Measurements from ENCODE around the gene CASP5.
"Not testable (repeated sequence)": the region's sequence is repeated elsewhere in the genome, so short reads cannot be mapped to it uniquely, and the experiment has no call there.

Gene CASP5

DNA sequence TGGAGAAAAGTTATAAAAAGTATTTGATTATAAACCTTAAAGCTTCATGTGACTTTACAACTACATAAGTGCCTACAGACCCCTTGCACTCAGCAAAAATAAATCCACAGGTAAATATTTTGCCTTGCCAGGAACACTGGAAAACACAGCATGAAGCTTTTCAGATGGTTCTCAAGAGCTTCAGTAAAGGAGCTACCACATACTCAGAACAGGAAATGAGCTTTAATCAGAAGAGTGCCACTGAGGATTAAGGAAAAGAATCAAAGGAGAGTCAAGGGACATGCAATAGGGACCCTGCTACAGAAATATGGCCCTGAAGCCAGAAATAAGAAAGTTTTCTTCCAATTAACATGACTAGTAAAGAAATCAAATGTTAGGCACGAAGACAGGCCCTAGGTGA lies 10.8 kb upstream of the CASP5 start:
- no peak for DNase-seq (ENCODE audit: low read depth)

DNA sequence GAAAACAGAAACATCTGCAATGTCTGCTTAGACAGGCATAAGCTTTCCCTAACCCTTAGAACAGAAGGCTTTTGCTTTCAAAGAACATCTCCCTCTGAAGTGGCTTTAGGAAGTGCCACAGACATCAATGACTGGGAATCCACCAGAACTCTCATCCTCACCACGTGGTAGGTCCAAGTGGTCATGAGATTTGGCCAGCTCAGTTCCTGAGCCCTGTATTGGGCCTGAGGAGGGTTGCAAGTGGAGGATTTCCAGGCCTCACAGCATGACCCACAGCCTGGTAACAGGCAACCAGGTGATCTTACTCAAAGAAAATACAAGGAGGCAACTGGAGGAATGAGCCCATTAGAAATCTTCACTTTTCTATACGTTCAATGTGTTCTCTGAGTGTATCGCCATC lies 10.4 kb upstream of the CASP5 start:
- DNase-seq (ENCODE audit: low read depth), result no peak

DNA sequence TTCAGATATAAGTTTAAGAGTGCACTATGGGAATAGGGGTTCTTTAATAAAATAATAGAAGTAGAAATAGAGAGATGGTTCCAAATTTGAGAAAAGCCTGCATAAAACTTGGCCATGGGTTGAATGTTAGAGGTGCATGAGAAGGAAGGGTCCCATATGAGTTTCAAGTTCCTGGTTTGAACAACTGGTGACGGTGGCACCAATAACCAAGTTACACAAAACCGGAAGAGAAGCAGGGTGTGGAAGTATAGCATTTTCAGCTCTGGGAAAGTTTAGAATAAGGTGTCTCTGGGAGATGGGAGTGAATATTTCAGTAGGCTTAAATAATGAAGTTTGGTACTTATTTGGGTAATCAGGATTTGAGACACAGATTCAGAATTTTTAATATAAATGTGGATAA lies 9.5 kb upstream of the CASP5 start:
- DNase-seq (ENCODE audit: low read depth), result no peak

DNA sequence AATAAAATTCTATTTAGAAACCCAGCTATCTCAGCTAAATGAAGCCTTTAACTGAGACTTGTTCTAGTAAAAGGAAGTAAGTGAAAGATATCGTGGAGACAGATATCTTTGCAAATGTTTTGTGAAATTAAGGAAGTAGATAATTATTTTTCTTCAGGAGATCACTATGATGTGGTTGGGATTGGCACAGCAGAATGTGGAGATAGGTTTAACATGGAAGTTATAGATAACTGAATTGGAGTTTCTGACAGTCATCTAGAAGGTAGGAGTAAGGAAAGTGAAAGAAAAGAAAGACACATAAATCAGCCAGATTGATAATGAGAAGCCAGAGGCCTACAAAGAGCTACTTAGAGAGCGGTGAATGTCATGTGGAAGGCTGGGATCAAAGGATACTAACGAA lies 4.7 kb upstream of the CASP5 start:
- DNase-seq (ENCODE audit: low read depth), result no peak

DNA sequence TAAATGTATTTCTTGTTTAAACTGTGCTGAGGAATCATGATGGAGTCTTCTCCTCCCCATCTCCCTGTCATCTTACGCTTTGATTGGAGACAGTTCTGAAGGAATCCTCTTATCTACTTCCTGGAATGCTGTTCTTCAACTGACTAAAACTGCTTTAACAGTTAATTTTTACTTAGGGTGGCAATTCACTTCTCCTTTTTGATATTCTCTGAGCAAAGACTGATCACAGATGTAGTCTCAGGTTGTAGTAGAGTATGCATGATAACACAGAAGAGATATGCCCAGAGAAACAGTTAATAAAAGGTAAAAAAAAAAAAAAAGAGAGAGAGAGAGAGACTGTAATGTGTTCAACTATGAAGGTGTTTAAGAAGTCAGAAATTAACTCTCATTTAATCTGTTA lies 1.4 kb upstream of the CASP5 start:
- no peak for DNase-seq (ENCODE audit: low read depth)

DNA sequence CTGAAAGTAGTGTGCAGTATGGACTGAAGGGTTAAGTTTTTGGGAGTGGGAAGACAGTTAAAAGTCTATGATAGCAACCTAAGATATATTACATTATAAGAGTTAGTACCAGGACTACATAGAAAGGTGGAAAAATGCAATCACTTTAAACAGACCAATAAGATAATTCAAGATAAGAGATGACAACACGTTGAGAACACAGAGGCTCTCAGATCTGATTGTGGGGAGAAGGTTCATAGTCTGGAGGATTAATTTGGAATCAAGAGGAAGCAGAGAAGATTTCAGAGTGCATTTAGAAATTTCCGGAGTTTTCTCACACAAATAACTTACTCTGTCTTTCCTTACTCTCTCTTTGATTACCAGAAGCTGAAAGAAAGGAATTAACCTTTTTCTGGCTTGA lies 441 bp downstream of the CASP5 start:
- no peak for DNase-seq (ENCODE audit: low read depth)

DNA sequence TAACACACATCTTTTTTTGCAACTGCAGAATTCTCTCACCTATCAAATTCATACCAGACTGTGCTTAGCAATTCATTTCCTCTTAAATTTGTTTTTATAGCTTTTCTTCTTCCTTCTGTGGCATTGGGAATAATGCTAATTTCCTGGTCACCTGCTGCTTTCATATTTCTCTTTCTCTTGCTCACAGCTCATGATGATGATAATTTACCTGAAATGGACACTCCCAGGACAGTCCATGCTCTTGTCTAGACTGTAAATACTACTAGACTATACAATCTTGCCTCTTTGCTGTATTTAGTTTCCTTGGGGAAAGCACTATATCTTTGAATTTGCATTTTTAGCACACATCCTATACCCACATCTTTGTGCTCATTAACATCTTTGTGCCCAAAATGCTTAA lies 15.5 kb downstream of the CASP5 start:
- DNase-seq (ENCODE audit: low read depth), result no peak

DNA sequence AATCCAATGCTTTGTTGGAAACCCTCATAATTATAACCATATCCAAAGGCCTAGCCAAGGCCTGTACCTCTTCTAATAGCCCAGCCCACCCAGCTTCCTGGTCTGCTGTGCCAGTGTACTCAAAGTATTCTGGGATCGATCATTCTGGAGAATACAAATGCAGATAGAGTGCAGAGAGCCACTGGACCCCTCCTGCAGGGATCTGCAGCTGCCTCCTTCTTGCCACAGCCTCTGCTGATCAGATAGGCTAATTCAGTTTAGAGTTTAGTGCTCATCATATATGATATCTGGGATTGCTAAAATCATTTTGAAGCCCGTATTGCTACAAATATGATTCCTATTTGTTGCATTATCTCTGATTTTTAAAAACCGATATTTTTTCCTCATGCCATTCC lies 17.5 kb downstream of the CASP5 start:
- DNase-seq (ENCODE audit: low read depth), result no peak

DNA sequence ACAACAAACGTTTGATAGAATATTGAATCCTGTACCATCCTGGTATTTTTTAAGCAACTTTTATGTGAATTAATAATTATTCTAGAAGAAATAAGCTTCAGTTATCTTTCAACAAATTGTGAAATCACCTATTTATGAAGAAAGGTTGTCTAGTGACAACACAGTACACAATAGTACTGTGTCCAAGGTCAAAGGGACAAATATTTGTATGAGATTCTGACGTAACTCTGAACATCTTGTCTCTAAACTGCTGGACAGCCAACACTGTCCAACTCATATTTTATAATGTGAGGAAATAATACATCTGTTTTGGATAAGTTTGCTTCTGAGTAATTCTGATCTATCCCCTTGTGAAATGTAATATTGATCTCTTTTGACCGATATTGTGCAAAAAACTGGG lies 18.9 kb downstream of the CASP5 start:
- no peak for DNase-seq (ENCODE audit: low read depth)

DNA sequence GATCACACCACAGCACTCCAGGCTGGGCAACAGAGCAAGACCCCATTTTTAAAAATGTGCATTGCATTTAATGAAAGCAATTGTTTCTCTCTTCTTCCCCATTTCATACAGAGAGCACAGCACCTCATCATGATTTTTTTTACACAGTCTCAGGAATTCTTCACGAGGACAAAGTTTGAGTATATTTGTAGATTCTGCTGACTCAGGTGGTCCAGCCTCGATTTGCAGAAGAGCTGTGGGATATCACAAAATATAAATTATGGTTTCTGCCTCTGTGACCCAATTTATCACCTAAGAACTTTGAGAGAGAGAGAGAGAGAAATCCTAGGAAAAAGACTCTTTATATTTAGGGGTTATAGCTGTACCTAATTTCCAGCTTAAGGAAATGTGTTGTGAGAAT lies 19.8 kb downstream of the CASP5 start:
- DNase-seq (ENCODE audit: low read depth), result no peak

DNA sequence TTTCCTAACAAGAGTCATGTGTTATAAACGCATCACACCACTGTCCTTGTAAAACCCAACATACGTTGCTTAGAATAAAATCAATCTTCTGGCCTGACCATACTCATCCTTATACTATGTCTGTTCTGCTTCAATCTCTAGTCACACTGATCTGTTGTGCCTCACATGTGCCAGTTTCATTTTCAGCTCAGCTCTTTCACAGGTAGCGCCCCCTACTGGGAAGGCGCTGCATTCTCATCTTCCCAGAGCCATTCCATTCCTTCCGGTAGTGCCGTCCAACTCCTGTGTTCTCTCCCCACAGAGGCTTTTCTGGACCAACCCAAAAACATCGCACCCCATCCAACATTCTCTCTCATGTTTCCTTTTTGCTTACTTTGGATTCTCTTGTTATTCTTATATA lies 22.2 kb downstream of the CASP5 start:
- DNase-seq (ENCODE audit: low read depth), result no peak

DNA sequence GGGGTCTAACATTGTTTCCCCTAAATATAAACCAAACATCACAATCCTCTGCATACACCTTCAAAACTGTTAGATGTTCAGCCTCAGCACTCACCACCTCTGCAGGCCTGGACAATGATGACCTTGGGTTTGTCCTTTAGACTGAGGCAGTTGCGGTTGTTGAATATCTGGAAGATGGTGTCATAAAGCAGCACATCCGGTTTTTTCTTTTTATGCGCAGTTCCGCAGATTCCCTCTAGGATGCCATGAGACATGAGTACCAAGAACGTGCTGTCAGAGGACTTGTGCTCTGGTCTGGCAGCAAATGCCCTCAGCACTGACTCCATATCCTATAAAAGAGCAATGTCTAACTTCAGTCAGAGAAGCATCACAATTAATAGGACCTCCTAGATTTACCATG lies 22.8 kb downstream of the CASP5 start:
- no peak for DNase-seq (ENCODE audit: low read depth)

DNA sequence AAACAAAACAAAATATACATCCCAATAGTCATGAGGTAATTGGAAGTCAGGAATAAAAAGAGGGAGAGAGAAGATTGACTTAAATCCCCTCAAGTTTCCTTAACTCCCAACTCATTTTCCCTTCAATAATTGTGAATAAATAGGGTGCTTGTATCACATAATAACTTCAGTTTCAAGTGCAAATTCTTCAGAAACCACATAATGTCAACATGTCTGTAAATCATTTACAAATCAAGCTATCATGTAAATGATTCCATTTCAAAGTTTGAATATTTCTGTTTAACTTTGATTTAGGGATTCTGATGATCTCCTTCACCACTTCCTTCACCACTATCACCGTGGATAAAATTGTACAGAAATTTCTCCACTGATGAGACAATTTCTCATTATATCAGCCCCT lies 23.2 kb downstream of the CASP5 start:
- no peak for DNase-seq (ENCODE audit: low read depth)

DNA sequence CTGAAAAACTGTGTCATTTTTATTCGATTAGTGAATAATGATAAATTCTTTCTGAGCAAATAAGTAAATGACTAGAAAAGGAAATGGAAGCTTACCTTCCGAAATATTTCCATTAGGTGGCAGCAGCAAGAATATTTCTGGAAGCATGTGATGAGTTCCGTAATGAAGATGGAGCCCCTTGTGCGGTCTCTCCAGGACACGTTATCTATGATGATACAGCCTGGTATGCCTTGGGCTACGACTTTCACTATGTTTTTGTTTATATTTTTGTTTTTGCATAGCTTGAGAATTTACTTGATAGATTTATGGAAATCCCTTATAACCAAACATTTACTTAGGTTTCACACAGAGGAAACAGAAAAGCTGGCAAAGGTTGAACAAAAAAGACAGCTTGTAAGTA lies 25.7 kb downstream of the CASP5 start:
- DNase-seq (ENCODE audit: low read depth), result no peak

DNA sequence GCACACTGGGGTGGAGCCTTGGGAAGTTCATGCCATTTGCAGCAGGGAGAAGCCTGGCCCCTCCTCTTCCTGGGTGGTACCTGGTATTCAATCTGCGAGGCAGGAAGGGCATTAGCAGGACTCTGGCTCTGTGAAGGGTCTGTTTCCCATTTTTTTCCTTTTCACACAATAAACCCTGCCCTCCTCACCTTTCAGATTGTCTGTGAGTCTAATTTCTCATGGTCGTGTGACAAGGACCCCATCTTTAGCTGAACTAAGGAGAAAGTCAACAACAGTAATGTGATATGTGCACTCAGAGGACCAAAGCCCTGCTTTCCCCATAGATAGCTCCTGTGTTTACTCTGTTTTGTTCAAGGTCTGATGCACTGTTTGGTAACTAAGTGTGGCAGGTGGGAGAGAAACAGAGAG lies 28.0 kb downstream of the CASP5 start:
- DNase-seq (ENCODE audit: low read depth), result no peak

DNA sequence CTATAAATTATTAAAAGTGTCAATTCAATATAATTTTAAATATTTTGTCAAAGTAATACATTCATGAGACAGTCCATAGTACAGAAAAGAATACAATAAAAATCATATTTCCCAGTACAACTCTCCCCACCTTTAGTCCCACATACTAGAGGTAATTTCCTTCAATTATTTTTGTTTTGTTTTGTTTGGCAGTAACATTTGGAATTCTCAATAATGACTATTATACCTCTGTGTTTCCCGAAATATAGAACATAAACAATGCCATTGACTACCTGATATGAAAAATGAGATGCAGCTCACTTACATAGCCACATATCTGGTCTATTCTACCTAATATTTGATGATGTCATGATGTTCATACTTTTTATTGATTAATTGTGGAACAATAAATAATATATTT lies 30.2 kb downstream of the CASP5 start:
- DNase-seq (ENCODE audit: low read depth), result no peak

DNA sequence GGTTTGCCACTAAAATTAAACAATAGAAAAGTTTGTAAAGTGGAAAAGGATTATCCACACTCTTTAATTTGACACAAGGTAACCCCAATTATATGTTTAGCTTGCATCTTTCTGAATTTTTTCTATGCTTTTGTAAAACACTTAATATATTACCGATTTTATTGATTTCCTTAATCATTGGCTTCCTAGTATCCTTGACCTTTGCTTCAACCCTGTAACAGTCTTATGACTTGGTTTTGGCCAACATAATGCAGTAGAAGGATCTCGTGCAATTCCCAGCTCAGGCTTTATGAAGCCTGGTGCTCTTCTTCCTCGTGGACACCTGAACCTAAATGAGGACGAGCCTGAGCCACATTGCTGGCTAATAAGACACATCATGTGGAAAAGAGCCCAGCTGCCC lies 31.0 kb downstream of the CASP5 start:
- DNase-seq (ENCODE audit: low read depth), result no peak

DNA sequence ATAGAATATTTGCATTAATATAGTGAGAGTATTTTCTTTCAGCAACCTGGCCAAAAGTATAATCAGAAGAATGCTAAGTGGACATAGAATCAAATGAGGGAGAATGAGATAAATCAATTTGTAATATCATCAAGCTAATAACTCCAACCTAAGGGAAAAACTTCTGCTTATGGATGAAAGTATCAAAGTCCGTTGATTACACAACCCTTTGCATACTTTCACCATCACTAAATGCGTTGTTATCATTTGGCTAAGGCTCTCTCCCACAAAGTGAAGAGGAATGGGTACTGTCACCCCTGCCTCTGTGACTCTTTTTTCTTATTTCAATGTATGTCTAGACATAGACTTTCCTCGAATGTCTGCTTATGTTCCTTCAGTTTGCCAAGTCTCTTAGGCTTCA lies 38.2 kb downstream of the CASP5 start:
- DNase-seq (ENCODE audit: low read depth), result no peak

DNA sequence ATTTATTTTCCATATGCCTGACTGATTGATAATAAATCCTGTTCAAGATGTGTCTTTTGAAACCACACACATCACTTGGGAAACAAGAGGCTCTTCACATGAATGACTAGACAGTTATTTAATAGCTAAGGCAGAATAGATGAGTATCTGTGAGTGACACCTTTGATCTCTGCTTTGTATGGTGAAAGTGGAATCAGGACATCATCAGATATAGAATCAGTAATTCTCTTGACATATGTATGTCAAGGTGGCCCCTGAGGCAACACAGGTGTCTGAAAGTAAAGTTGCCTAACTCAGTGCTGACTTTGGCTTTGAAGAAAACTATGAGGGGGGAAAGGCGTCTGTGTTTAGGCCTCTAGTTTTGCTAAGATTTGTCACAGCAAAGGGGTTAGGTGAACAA lies 43.1 kb downstream of the CASP5 start:
- DNase-seq (ENCODE audit: low read depth), result no peak

DNA sequence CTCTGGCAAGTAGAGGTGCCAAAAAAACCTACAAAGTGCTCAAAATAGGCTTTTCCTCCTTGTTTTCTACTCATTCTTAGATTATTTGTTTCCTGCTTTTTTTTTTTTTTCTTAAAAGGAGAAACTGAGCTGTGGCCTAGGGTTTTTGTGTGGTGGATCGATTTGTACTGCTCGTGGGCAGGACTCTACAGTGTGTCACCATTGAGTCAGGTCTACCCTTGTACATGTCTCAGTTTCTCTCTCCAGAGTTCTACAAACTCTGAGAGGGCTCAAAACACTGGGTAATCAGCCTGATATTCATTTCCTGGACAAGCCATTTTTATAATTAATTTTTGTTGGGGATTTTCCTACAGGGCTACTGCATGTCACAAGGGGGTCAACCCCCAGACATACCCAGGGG lies 49.4 kb downstream of the CASP5 start:
- no peak for DNase-seq (ENCODE audit: low read depth)

DNA sequence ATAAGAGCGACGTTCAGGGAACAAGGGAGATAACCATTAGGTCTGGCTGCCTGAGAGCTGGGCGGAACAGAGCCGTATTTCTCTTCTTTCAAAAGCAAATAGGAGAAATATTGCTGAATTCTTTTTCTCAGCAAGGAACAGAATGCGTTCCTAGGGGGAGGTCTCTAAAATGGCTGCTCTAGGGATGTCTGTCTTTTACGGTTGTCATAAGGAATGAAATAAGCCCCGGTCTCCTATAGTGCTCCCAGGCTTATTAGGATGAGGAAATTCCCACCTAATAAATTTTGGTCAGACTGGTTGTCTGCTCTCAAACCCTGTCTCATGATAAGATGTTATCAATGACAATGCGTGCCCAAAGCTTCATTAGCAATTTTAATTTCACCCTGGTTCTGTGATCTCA lies 50.0 kb downstream of the CASP5 start:
- DNase-seq (ENCODE audit: low read depth), result not testable (repeated sequence)

DNA sequence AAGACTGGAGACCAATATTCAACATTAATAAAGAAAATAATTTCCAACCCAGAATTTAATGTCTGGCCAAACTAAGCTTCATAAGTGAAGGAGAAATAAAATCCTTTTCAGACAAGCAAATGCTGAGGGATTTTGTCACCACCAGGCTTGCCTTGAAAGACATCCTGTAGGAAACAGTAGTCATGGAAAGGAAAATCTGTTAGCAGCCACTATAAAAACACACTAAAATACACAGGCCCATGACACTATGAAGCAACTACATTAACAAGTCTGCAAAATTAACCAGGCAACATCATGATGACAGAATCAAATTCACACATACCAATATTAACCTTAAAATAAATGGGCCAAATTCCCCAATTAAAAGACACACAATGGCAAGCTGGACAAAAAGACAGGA lies 52.2 kb downstream of the CASP5 start:
- no peak for DNase-seq (ENCODE audit: low read depth)

DNA sequence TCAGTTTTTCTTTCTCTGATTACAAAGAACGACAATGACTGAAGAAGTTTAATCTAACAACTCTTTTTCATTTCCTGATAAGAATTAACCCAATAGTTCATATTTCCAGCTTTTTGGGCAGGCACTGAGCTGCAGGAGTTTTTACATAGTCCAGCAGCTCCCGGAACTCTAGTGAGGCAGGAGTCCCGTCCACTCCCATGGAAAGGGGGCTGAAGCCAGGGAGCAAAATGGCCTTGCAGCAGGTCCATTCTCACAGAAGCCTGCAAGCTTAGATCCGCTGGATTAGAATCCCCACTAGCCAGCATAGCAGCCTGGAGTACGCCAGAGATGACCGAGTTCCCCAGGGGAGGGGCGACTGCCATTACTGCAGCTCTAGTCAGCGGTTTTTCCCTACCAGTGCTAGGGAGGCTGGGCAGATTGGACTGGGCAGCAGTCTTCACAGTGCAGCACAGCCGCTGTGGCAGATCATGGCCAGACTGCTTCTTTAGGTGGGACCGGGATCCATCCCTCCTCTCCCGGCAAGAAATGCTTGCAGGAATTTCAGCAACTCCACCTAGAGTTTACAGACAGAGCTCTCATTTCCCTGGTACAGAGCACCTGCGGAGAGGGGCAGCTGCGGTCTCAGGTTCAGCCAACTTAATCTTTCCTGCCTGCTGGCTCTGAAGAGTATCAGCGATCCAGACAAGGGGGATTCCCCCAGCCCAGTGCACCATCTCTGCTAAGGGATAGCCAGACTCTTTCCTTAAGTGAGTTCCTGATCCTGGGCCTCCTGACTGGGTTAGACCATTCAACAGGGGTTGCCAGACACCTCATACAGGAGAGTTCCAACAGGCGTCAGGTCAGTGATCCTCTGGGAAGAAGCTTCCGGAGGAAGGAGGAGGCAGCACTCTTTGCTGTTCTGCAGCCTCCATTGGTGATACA lies 53.9 kb downstream of the CASP5 start:
- DNase-seq (ENCODE audit: low read depth), result no peak

DNA sequence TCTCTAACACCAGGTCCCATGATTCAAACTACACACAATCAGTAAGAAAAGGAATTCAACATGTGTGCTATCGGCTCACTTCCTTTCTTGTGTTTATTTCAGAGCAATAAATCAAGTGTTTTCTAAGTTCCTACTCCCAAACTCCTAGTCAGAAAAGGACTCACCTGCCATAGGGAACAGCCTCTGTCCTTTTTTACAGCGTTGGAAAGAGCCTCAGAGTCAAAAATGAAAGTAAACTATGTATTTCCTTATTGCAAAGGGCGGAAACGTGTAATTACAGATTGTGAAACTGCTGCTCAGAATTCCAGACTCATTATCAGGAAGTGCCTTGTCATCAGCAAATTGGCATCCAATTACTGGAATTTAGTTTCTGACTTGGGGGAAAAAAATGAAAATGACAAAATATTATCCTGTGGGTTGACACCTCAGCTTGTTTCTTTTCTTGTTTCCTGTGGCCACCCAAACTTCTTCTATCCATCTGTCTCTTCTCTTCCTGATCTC lies 54.6 kb downstream of the CASP5 start, which contains the start of gene CASP4:
TSS of gene CASP4 (minus strand) at position 220 of the 501 bp plus-strand sequence. CDS start at position 171, 49 bp downstream.
- DNase-seq (ENCODE audit: low read depth), result peak; percentile 87

Data from HS-5 (cell line).